ENCODE data around the gene VPS9D1. TPM values are rescaled to one million over a fixed set of nuclear protein-coding genes. Genes with fewer than 3 reads are reported as not detected.

VPS9D1 gene, protein sequence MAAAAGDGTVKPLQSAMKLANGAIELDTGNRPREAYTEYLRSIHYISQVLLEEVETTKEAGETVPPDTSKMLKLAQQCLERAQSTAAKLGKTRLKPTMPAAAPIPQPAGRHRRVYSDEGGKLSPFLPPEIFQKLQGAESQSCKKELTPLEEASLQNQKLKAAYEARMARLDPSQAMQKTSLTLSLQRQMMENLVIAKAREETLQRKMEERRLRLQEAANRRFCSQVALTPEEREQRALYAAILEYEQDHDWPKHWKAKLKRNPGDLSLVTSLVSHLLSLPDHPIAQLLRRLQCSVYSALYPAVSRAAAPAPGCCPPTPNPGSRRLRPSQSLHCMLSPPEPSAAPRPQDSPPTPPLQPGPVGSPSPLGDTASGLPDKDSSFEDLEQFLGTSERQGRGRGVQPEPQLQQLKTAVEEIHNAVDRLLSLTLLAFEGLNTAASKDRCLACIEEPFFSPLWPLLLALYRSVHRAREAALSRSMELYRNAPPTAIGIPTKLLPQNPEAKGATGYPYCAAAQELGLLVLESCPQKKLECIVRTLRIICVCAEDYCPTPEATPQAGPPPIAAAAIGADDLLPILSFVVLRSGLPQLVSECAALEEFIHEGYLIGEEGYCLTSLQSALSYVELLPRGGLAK
- total RNA-seq = 3.0 and 4.9 TPM in 2 replicates

GRCh38 chr16:89720813-89721545 is at the start of gene VPS9D1, which contains the start of gene ZNF276:
TSS of gene VPS9D1 (minus strand) at chr16:89720898. CDS start at chr16:89720861, 37 bp downstream.
TSS of gene ZNF276 (plus strand) at chr16:89721537. CDS start at chr16:89721641, 104 bp downstream.

GRCh38 chr16:89701425-89702406 is 19.0 kb downstream of the VPS9D1 start, which contains the start of gene SPATA2L:
TSS of gene SPATA2L (minus strand) at chr16:89701705. CDS start at chr16:89701232, 473 bp downstream.

DNA sequence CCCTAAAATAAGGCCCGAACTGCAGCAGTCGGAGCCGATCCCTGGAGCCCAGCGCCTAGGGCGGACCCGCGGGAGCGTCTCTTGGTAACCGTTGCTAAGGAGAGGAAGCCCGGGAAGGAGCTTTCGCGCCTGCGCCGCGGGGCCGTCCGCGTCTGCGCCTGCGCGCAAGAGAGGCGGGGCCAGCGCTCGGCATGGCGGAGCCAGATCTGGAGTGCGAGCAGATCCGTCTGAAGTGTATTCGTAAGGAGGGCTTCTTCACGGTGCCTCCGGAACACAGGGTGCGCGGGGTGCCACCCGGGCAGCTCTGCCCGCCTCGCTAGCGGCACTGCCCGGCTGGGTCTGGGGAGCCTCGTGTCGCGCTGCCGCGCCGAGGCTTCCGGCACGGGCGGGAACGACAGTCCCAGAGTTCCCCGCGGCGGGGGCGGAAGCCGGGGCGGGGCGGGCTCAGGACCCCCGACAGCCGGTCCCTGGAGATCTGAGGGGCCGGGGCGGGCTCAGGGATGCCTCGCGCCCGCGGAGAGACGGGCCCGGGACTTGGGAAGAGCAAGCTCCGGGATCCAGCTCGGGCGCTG is 34.1 kb downstream of the VPS9D1 start, which contains the start of gene CDK10:
Gene CDK10 (plus strand): TSS at position 170 of the 572 bp plus-strand sequence. CDS start 22 bp downstream, at position 192.

DNA sequence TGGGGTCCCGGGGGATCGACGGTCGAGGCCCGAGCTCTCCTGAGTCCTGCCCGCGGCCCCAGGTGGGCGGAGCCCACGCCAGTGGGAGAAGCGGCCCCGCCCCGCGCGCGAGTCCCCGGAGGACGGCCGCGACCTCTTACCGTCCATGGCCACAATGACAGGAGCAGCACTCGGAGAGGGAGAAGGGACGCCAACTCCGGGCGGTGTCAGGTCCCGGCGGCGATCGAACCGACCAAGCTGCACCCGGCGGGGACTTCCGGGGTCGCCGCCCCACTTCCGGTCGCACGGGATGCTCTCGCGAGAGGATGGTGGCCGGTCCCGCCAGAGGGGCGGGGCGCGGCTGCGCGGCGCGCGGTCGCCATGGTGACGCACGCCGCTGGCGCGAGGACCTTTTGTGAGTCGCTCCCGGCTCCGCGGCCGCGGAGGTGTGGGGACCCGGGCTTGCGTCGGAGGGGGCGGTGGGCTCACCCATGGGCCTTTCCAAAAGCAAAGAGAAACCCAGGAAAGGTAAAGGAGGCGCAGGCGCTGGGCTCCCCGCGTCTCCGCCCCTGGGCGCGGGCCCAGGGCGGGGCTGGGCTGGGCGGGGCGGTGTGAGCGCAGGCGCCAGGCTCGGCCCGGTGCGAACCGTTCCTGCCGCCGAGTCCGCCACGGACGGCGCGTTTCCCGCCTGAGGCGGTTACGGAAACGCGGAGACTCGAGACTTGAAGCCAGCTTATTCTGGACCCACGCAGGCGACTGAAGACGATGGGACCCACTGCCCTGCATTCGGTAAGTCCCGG is 63.1 kb downstream of the VPS9D1 start, which contains the start of the genes CHMP1A and SPATA33:
Gene CHMP1A (minus strand): TSS at position 267 of the 779 bp plus-strand sequence. CDS start 120 bp downstream, at position 147.
Gene SPATA33 (plus strand): TSS at position 395 of the 779 bp plus-strand sequence. CDS start 76 bp downstream, at position 471.

Other genes with a start within 250 kb of the VPS9D1 start
- 35.7 and 71.6 TPM in 2 replicates for gene ANKRD11, start 230.3 kb downstream of the VPS9D1 start, total RNA-seq
- 88.0 and 108 TPM in 2 replicates for gene SPG7, start 212.5 kb downstream of the VPS9D1 start, total RNA-seq
- gene RPL13, start 160.2 kb downstream of the VPS9D1 start, total RNA-seq = 2,820 and 4,525 TPM in 2 replicates
- 3.2 and 9.7 TPM in 2 replicates for gene CPNE7, start 145.1 kb downstream of the VPS9D1 start, total RNA-seq
- gene DPEP1, start 107.3 kb downstream of the VPS9D1 start, total RNA-seq = 0.61 TPM in 1 of 2 replicates, not detected in the other
- 102 and 114 TPM in 2 replicates for gene CHMP1A, start 63.2 kb downstream of the VPS9D1 start, total RNA-seq
- 1.9 and 3.5 TPM in 2 replicates for gene SPATA33, start 63.1 kb downstream of the VPS9D1 start, total RNA-seq
- 44.2 and 57.1 TPM in 2 replicates for gene CDK10, start 34.2 kb downstream of the VPS9D1 start, total RNA-seq
- 20.2 and 21.1 TPM in 2 replicates for gene SPATA2L, start 19.2 kb downstream of the VPS9D1 start, total RNA-seq
- 22.4 and 26.3 TPM in 2 replicates for gene ZNF276, start 639 bp upstream of the VPS9D1 start, total RNA-seq
- gene FANCA, start 95.7 kb upstream of the VPS9D1 start, total RNA-seq = 18.5 and 28.3 TPM in 2 replicates
- gene SPIRE2, start 107.6 kb upstream of the VPS9D1 start, total RNA-seq = 0.32 and 0.91 TPM in 2 replicates
- 146 and 191 TPM in 2 replicates for gene TCF25, start 152.7 kb upstream of the VPS9D1 start, total RNA-seq
- 1.3 and 3.3 TPM in 2 replicates for gene MC1R, start 198.0 kb upstream of the VPS9D1 start, total RNA-seq
- gene TUBB3, start 202.4 kb upstream of the VPS9D1 start, total RNA-seq = 96.8 and 319 TPM in 2 replicates
- gene DEF8, start 227.9 kb upstream of the VPS9D1 start, total RNA-seq = 98.3 and 134 TPM in 2 replicates

All from epithelial cell of umbilical artery (primary cell).